HG03159 (cell line): ENCODE data around the gene ERBB4.

Experiments used
- ATAC-seq: cut with Tn5 transposase; IDR thresholded peaks from one replicate; pipeline ENCODE4 v1.9.1; 2021; ENCODE audit warnings: mild to moderate bottlenecking, moderate library complexity; ENCODE audit not compliant: unreplicated experiment

ERBB4 gene

GRCh38 chr2:212367431-212367830 is 171.2 kb downstream of the ERBB4 start:
- ATAC-seq, result no peak

- ATAC-seq, result no peak
Observed at GRCh38 chr2:212364112-212364985, 174.3 kb downstream of the ERBB4 start.

- no peak for ATAC-seq
Observed at GRCh38 chr2:212361174-212361756, 177.3 kb downstream of the ERBB4 start.

GRCh38 chr2:212360068-212360460 is 178.5 kb downstream of the ERBB4 start:
- no peak for ATAC-seq

- ATAC-seq, result no peak
Observed at GRCh38 chr2:212359425-212360067, 179.1 kb downstream of the ERBB4 start.

GRCh38 chr2:212357606-212358005 is 181.0 kb downstream of the ERBB4 start:
- no peak for ATAC-seq

GRCh38 chr2:212354382-212354781 is 184.2 kb downstream of the ERBB4 start:
- ATAC-seq, result no peak

- no peak for ATAC-seq
Observed at GRCh38 chr2:212348501-212348900, 190.1 kb downstream of the ERBB4 start.

- ATAC-seq, result no peak
Observed at GRCh38 chr2:212346865-212347264, 191.7 kb downstream of the ERBB4 start.

GRCh38 chr2:212345966-212346365 is 192.6 kb downstream of the ERBB4 start:
- ATAC-seq, result no peak

- ATAC-seq, result no peak
Observed at GRCh38 chr2:212344131-212344530, 194.5 kb downstream of the ERBB4 start.

- no peak for ATAC-seq
Observed at GRCh38 chr2:212343167-212343566, 195.4 kb downstream of the ERBB4 start.

- ATAC-seq, result no peak
Observed at GRCh38 chr2:212337486-212338343, 200.9 kb downstream of the ERBB4 start.

- no peak for ATAC-seq
Observed at GRCh38 chr2:212337036-212337435, 201.6 kb downstream of the ERBB4 start.

GRCh38 chr2:212330263-212330662 is 208.3 kb downstream of the ERBB4 start:
- no peak for ATAC-seq

GRCh38 chr2:212328712-212329496 is 209.7 kb downstream of the ERBB4 start:
- no peak for ATAC-seq

GRCh38 chr2:212328136-212328535 is 210.5 kb downstream of the ERBB4 start:
- ATAC-seq, result no peak

- no peak for ATAC-seq
Observed at GRCh38 chr2:212327171-212327809, 211.3 kb downstream of the ERBB4 start.

GRCh38 chr2:212318636-212319035 is 220.0 kb downstream of the ERBB4 start:
- ATAC-seq, result no peak

GRCh38 chr2:212314680-212315079 is 223.9 kb downstream of the ERBB4 start:
- ATAC-seq, result no peak
